ENCODE data around the gene LDLRAD3.

DNA sequence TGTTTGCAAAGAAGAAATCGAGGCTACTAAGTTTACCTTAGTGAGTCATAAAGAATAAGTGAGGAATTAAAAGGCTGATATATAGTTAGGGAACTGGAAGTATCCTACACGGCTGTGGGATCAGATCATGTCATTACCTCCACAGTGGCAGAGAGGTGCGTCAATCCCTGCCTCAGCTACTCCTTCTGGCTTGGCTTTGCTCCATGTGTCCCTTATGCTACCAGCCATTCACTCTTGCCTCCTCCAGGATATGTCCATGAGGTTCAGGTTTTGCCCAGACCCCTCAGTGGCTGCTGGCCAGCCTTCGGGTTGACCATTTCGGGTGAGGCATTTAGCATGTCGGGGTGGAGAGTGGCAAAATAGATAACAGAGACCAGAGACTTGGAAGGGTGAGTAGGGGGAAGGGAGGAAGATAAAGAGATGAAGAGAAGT lies 153.4 kb downstream of the LDLRAD3 start:
- TF ChIP-seq POLR2AphosphoS5 (IDR thresholded peaks at IDR 0.05; ENCODE audit: low read depth, low read length), result no peak
- TF ChIP-seq, protein P1, sequence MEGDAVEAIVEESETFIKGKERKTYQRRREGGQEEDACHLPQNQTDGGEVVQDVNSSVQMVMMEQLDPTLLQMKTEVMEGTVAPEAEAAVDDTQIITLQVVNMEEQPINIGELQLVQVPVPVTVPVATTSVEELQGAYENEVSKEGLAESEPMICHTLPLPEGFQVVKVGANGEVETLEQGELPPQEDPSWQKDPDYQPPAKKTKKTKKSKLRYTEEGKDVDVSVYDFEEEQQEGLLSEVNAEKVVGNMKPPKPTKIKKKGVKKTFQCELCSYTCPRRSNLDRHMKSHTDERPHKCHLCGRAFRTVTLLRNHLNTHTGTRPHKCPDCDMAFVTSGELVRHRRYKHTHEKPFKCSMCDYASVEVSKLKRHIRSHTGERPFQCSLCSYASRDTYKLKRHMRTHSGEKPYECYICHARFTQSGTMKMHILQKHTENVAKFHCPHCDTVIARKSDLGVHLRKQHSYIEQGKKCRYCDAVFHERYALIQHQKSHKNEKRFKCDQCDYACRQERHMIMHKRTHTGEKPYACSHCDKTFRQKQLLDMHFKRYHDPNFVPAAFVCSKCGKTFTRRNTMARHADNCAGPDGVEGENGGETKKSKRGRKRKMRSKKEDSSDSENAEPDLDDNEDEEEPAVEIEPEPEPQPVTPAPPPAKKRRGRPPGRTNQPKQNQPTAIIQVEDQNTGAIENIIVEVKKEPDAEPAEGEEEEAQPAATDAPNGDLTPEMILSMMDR (IDR thresholded peaks at IDR 0.05), result no peak

Measured in Panc1 (cell line).